Endothelial cell (in vitro differentiated cells): ENCODE data around the gene BHLHA15. TPM values are rescaled to one million over a fixed set of nuclear protein-coding genes. Genes with fewer than 3 reads are reported as not detected.

Experiments
- DNase-seq: peaks from one replicate; pipeline ENCODE4 v3.0.0; 2021; ENCODE audit warnings: low spot score
- H3K27ac Mint-ChIP-seq: one replicate; pipeline ENCODE4 v1.8.0; 2021; ENCODE audit warnings: mixed read lengths, inconsistent platforms; ENCODE audit not compliant: unreplicated experiment
- H3K27me3 Mint-ChIP-seq: one replicate; pipeline ENCODE4 v1.8.0; 2021; ENCODE audit warnings: mild to moderate bottlenecking, moderate library complexity, mixed read lengths, inconsistent platforms; ENCODE audit not compliant: unreplicated experiment
- H3K36me3 Mint-ChIP-seq: one replicate; pipeline ENCODE4 v1.8.0; 2021; ENCODE audit warnings: mild to moderate bottlenecking, low read depth, mixed read lengths, inconsistent platforms; ENCODE audit not compliant: unreplicated experiment
- H3K4me1 Mint-ChIP-seq: one replicate; pipeline ENCODE4 v1.8.0; 2021; ENCODE audit warnings: mild to moderate bottlenecking, mixed read lengths, inconsistent platforms; ENCODE audit not compliant: unreplicated experiment
- H3K4me3 Mint-ChIP-seq: one replicate; pipeline ENCODE4 v1.8.0; 2021; ENCODE audit warnings: mild to moderate bottlenecking, mixed read lengths, inconsistent platforms; ENCODE audit not compliant: unreplicated experiment
- H3K9me3 Mint-ChIP-seq: one replicate; pipeline ENCODE4 v1.8.0; 2021; ENCODE audit warnings: mixed read lengths, inconsistent platforms; ENCODE audit not compliant: unreplicated experiment
- CTCF ChIP-seq: fragments of 200-600 bp; sonication (generic); IDR thresholded peaks from one replicate; pipeline ENCODE4 v1.5.0; 2021; ENCODE audit warnings: antibody characterized with exemption; ENCODE audit not compliant: unreplicated experiment
- total RNA-seq: library from RNA; stranded (reverse); fragmentation: NEBNext Ultra II Directional; extraction: Animal tissue kit (Norgen Biotek cat#: 25700); gene quantifications from one replicate; pipeline ENCODE4 v1.2.1, GENCODE V29; 2021; ENCODE audit not compliant: unreplicated experiment

Gene BHLHA15
- total RNA-seq, 1 donor from 2014 or later = 1.2 TPM

GRCh38 chr7:98238076-98238475 lies 26.8 kb downstream of the BHLHA15 start:
- no peak overlapping the region for H3K4me3 Mint-ChIP-seq
- H3K4me1 Mint-ChIP-seq = no peaks in the 10 kb centered on the region
- peaks cover 30% of the 10 kb centered on the region for H3K36me3 Mint-ChIP-seq
- H3K9me3 Mint-ChIP-seq = no peaks in the 10 kb centered on the region
- no peak for TF ChIP-seq CTCF
- no peak for DNase-seq
- H3K27me3 Mint-ChIP-seq = peaks cover 3% of the 10 kb centered on the region
- H3K27ac Mint-ChIP-seq = no peak overlapping the region

GRCh38 chr7:98238976-98239375 lies 27.7 kb downstream of the BHLHA15 start:
- no peak for TF ChIP-seq CTCF
- Mint-ChIP-seq H3K4me3 (peak overlapping the region; percentile 50), H3K27ac (no peak overlapping the region)

GRCh38 chr7:98240961-98241673 lies 29.9 kb downstream of the BHLHA15 start:
- no peaks in the 10 kb centered on the region for H3K9me3 Mint-ChIP-seq
- no peak overlapping the region for H3K27ac Mint-ChIP-seq
- H3K36me3 Mint-ChIP-seq = peaks cover 17% of the 10 kb centered on the region
- H3K4me3 Mint-ChIP-seq = no peak overlapping the region
- DNase-seq = peak; percentile 81
- H3K27me3 Mint-ChIP-seq = peaks cover 5% of the 10 kb centered on the region
- peaks cover 9% of the 10 kb centered on the region for H3K4me1 Mint-ChIP-seq
- TF ChIP-seq CTCF = peak; percentile 88

More at GRCh38 chr7:98238976-98239375, 27.7 kb downstream of the BHLHA15 start:
- peaks cover 3% of the 10 kb centered on the region for H3K27me3 Mint-ChIP-seq
- peaks cover 27% of the 10 kb centered on the region for H3K36me3 Mint-ChIP-seq
- DNase-seq = no peak
- no peaks in the 10 kb centered on the region for H3K4me1 Mint-ChIP-seq
- H3K9me3 Mint-ChIP-seq = no peaks in the 10 kb centered on the region

GRCh38 chr7:98241674-98242241 lies 30.5 kb downstream of the BHLHA15 start:
- no peak overlapping the region for H3K27ac Mint-ChIP-seq
- DNase-seq = no peak
- TF ChIP-seq CTCF = no peak
- peaks cover 5% of the 10 kb centered on the region for H3K27me3 Mint-ChIP-seq
- H3K4me1 Mint-ChIP-seq = peaks cover 9% of the 10 kb centered on the region
- H3K9me3 Mint-ChIP-seq = no peaks in the 10 kb centered on the region
- no peak overlapping the region for H3K4me3 Mint-ChIP-seq
- H3K36me3 Mint-ChIP-seq = peaks cover 17% of the 10 kb centered on the region

- no peak for TF ChIP-seq CTCF
- Mint-ChIP-seq H3K4me1 (peaks cover 12% of the 10 kb centered on the region), H3K27me3 (peaks cover 8% of the 10 kb centered on the region), H3K36me3 (peaks cover 19% of the 10 kb centered on the region), H3K4me3 (no peak overlapping the region), H3K27ac (no peak overlapping the region), H3K9me3 (no peaks in the 10 kb centered on the region)
- no peak for DNase-seq
Observed at GRCh38 chr7:98242342-98242741, 31.1 kb downstream of the BHLHA15 start.
